Coronary artery (tissue), 2 donors: ENCODE measurements around the gene ADAM30.

ENCODE experiments used
- DNase-seq: peaks from one replicate; pipeline ENCODE4 v3.0.0-alpha.2; 2017; ENCODE audit warnings: low spot score
- H3K27ac ChIP-seq, 2 donors: fragments of 200-600 bp; sonication (generic); one replicate each; pipeline ENCODE4 v1.5.1; 2016 to 2019
- H3K4me3 ChIP-seq: fragments of 200-600 bp; sonication (generic); 2 replicates; pipeline ENCODE4 v1.5.1; 2016; ENCODE audit warnings: mild to moderate bottlenecking, moderate library complexity
- CTCF ChIP-seq: fragments of 200-600 bp; sonication (generic); IDR thresholded peaks from one replicate; pipeline ENCODE4 v1.5.1; 2019; ENCODE audit warnings: antibody characterized with exemption

ADAM30 gene

DNA sequence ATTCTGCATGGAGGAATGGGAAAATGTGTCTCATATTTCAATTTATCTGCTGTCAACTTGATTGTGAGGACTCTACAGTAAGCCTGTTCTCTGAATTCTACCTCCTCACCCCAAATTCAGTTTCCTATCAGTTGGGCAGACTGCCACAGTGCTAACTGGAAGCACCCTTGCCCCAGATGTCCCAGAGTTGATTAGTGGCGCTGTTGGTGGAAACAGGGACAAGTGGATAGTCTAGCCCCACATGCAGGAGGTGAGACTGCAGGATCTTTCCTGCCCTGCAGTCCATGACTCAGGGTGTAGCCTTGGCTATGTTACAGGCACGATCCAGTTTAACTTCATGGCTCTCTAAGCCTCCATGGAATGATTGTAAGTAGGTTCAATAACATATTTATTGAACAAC is 22.1 kb downstream of the ADAM30 start:
- TF ChIP-seq CTCF = no peak
- no peak for DNase-seq
- H3K27ac ChIP-seq = no peak overlapping the region
- no peak overlapping the region for H3K4me3 ChIP-seq

DNA sequence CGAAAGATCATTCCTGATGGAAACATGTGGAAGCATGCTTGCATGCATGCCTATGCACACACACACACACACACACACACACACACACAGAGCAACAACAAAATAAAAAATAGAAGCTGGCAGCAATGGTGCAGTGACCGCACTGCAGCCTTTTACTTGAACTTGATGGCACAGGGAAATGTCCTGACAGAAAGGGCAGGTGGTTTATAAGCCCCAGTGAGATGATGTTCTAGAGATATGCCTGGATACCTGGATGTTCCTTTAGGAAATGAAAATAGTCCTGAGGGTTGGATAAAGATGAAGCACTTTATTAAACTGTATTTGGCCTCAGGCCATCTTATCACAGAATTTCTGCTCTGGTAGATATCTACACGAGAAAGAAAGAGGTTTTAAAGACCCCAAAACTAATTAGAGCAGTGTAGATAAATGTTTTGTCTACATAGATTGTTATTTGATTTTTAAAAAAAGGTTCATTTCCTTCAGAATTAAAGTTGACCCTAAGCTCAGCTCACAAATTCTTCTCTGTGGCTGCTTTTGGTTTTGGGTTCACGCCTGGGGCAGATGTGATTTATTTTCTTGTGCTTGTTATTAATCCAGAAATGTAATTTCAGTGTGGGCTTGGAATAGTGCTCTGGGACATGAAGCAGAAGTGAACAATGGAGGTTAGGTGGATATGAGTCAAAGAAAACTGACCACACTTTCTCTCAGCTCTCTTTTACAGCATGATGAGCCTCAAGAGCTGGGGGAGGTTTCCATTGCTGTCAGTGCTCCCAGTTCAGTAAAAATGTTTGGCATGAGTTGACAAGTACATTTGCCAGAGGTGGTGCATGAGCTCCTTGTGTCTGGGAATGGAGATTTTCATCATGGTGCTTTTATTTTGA is 22.9 kb downstream of the ADAM30 start:
- Histone ChIP-seq H3K27ac (no peak overlapping the region), H3K4me3 (no peak overlapping the region)
- TF ChIP-seq CTCF = no peak
- no peak for DNase-seq

DNA sequence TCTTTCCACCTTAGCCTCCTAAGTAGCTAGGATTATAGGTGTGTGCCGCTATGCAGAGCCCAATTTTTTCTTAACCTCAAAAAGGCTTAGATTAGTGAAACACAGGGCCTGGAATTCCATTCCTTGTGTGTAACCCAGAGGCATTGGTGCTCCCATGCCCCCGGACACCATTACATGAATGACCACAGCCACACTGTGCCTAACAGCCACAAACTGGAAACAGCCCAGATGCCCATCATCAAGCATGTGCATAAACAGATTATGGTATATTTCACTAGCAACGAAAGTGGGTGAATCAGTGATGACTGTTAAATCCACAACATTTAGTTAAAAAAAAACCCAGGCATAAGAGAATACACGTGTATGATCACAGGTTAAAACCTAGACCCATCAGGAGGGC is 24.4 kb downstream of the ADAM30 start:
- TF ChIP-seq CTCF = no peak
- DNase-seq = no peak
- Histone ChIP-seq H3K27ac (no peak overlapping the region), H3K4me3 (no peak overlapping the region)

DNA sequence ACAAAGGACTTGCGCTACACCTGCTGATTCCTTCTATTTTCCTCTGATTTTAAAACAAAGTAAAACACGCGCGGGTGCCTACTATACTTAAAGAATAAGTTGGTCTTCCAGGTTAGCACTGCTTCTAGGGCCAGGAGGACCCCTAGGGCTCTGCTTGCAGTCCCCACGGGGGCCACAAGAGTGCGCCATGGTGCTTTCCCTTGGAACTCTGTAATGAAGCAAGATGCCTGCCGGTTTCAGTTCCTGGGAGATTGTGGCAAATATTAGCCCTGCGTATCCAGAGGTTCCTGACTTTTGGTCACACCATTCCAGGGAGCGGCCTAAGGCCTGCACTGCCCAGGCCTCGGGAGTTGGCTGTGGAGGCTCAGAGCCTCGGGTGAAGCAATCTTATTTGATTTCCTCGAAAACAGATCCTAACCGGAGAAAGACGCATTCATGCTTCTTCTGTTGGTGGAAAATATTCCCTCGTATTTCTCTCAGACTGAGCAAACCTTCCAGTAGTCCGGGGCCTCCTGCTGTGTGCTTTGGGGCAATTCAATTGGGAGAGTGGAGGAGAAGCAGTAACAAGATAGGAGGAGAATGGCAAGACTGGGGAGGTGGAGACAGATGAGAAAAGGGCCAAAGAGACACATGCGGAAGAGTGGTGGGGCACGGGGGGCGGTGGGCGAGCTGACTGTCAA is 25.3 kb downstream of the ADAM30 start:
- no peak overlapping the region for H3K27ac ChIP-seq
- TF ChIP-seq CTCF = peak; percentile 91
- peak overlapping the region; percentile 49 for H3K4me3 ChIP-seq
- DNase-seq = peak; percentile 78

DNA sequence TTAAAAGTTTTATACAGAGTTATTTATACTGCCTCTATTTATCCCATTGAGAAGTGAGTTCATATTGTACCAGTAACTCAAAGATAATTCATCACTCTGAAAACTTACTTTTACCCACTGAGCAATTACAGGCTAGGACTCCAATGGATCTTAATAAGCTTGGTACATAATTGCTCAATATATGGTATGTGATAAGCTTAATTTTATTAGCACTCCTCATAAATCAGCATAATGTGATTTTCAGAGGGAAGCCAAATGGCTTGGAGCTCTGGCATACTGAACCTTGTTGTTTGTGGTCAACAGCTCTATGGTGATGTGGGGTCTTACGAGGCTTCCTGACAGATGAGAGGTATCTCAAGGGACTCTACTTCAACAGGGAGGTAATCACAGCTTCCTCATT is 26.3 kb downstream of the ADAM30 start:
- no peak for TF ChIP-seq CTCF
- H3K4me3 ChIP-seq = no peak overlapping the region
- DNase-seq = no peak
- no peak overlapping the region for H3K27ac ChIP-seq

GRCh38 chr1:119868176-119868575 is 28.1 kb downstream of the ADAM30 start:
- no peak for TF ChIP-seq CTCF
- DNase-seq = no peak
- no peak overlapping the region for H3K4me3 ChIP-seq
- H3K27ac ChIP-seq = no peak overlapping the region

DNA sequence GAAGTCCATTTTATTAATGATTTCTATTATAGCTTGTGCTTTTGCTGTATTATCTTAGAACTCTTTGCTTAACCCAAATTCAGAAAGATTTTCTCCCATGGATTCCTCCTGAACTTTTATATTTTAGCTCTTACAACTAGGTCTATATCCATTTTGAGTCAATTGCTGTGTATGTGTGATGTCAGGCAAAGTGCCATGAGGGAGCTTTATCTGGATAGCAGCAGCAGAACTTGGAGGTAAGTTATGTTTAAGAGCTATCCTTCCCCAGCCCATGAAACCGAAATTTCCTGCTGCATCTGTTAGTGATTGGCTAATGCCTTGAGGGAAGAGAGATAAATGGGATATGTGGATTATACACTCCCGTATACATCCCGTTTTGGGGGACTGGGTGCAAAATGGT is 29.9 kb downstream of the ADAM30 start:
- Histone ChIP-seq H3K4me3 (no peak overlapping the region), H3K27ac (no peak overlapping the region)
- DNase-seq = no peak
- no peak for TF ChIP-seq CTCF
